ENCODE data around the gene CCDC127.
A peak's percentile ranks its signal among the peaks of the same experiment; 100 is the strongest.
"Not testable (repeated sequence)": the region's sequence is repeated elsewhere in the genome, so short reads cannot be mapped to it uniquely, and the experiment has no call there.

Gene CCDC127

DNA sequence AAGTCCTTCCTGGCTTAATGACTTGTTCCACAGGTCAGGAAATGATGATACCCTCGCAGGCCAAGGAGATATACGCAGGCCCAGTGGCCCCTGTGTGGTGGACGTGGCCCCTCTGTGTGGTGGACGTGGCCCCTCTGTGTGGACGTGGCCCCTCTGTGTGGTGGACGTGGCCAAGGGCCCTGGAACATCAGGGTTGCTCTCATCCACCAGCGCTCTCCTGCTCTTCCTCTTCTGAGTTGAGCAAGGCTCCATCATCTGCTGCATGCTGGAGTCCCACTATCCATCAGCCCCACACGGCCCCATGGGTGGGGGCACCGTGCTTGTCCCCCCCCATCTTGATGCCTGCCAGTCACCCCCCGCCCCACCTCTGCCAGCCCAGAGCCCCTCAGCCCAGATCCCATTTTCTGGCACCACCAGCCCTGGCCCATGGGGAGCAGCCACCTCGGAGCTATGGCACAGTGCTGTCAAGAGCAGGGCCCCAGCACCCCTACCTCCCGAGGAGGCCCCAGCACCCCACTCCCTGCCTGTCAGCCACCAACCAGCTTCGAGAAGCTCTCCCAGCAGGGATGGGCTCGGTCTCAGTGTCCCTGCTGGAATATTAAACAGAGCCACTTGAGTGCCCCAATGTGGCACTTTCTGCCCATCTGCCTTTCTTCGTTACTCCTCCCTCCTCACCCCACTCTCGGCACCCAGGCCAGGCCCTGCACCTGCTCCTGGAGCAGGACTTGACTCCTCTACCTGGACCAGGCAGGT lies 18.6 kb downstream of the CCDC127 start:
- TF ChIP-seq, protein P1, sequence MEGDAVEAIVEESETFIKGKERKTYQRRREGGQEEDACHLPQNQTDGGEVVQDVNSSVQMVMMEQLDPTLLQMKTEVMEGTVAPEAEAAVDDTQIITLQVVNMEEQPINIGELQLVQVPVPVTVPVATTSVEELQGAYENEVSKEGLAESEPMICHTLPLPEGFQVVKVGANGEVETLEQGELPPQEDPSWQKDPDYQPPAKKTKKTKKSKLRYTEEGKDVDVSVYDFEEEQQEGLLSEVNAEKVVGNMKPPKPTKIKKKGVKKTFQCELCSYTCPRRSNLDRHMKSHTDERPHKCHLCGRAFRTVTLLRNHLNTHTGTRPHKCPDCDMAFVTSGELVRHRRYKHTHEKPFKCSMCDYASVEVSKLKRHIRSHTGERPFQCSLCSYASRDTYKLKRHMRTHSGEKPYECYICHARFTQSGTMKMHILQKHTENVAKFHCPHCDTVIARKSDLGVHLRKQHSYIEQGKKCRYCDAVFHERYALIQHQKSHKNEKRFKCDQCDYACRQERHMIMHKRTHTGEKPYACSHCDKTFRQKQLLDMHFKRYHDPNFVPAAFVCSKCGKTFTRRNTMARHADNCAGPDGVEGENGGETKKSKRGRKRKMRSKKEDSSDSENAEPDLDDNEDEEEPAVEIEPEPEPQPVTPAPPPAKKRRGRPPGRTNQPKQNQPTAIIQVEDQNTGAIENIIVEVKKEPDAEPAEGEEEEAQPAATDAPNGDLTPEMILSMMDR (IDR thresholded peaks at IDR 0.05; ENCODE audit: low read depth, low read length): no peak
- no peak overlapping the region for H3K4me3 ChIP-seq (ENCODE audit: low read depth, low read length)

DNA sequence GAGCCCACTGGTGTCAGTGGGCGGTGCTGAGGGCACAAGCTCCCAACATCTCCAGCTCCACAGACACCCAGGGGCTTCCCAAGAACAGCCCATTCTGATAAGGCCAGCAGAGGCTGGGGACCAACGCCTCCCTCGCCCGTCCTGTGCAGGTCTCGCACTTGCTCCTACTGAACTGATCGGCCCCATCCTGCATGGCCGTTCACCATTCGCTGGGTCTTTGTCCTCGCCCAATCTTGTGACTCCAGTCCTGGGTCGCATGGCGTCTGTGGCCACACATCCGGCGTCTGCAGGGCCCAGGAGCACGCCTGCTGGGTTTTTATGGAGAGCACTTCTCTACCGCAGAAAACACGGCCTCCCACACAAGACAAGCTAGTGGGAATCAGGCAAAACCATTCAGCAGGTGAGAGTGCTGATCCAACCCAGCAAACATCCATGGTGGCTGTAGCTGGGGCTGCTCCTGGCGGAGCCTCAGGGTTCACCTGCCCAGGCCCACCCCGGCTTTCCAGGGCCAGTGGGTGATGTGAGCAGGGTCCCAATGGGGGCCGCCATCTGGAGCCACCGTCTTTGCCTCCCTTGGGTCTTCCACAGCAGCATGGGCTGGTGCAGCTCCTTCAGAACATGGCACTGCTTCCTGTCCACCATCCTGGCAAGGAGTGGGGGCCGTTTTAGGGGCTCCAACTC lies 19.3 kb downstream of the CCDC127 start:
- H3K4me3 ChIP-seq (ENCODE audit: low read depth, low read length): no peak overlapping the region
- TF ChIP-seq, protein P1 (IDR thresholded peaks at IDR 0.05; ENCODE audit: low read depth, low read length): no peak

DNA sequence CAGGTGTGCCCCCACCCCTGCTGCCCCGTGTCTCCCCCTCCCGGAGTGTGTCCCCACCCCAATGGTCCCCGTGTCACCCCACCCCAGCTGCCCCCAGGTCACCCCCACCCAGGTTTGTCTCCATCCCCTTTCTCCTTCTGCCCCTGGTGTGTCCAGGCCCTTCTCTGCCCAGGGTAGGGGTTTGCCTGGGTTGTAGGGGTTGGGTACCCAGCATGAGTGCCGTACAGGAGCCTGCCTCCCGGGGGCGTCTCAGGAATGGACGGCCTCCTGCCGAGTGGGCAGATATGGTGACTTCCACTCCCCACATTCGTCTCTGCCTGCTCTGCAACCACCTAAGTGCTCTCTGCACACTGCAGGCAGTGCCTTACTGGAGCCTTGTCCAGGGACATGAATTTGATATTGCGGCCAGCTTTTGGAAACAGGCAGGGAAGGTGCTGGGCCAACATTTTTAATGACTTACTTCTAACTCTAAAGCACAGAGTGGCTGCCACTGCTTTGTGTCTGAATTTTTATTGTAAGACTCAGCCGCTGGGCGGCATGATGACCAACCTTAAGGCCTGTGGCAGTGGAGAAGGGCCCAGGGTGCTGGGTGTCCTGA lies 20.0 kb downstream of the CCDC127 start:
- no peak overlapping the region for H3K4me3 ChIP-seq (ENCODE audit: low read depth, low read length)
- TF ChIP-seq, protein P1 (IDR thresholded peaks at IDR 0.05; ENCODE audit: low read depth, low read length): no peak

DNA sequence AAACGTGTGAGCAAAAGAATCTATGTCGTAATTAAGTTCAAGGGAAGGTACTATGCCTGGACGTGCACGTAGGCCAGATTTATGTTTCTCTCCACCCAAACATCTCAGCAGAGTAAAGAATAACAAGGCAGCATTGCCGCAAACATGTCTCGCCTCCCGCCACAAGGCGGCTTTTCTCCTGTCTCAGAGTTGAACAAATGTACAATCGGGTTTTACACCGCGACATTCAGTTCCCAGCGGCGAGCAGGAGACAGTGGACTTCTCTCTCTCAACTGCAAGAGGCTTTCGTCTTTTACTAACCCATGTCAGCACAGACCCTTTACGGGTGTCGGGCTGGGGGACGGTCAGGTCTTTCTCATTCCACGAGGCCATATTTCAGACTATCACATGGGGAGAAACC lies 20.9 kb downstream of the CCDC127 start:
- not testable (repeated sequence) for H3K4me3 ChIP-seq (ENCODE audit: low read depth, low read length)

DNA sequence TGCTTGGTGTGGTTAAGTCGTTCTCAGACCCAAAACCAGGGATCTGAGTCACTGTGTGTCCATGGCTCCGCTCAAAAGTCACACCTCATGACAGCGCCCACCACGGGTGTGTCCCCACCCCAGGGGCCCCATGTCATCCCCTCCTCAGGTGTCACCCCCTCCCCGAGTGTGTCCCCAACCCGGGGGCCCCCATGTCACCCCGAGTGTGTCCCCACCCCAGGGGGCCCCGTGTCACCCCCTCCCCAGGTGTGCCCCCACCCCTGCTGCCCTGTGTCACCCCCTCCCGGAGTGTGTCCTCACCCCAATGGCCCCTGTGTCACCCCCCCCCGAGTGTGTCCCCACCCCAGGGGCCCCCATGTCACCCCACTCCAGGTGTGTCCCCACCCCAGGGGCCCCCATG lies 21.6 kb downstream of the CCDC127 start:
- no peak overlapping the region for H3K4me3 ChIP-seq (ENCODE audit: low read depth, low read length)
- TF ChIP-seq, protein P1 (IDR thresholded peaks at IDR 0.05; ENCODE audit: low read depth, low read length): no peak

DNA sequence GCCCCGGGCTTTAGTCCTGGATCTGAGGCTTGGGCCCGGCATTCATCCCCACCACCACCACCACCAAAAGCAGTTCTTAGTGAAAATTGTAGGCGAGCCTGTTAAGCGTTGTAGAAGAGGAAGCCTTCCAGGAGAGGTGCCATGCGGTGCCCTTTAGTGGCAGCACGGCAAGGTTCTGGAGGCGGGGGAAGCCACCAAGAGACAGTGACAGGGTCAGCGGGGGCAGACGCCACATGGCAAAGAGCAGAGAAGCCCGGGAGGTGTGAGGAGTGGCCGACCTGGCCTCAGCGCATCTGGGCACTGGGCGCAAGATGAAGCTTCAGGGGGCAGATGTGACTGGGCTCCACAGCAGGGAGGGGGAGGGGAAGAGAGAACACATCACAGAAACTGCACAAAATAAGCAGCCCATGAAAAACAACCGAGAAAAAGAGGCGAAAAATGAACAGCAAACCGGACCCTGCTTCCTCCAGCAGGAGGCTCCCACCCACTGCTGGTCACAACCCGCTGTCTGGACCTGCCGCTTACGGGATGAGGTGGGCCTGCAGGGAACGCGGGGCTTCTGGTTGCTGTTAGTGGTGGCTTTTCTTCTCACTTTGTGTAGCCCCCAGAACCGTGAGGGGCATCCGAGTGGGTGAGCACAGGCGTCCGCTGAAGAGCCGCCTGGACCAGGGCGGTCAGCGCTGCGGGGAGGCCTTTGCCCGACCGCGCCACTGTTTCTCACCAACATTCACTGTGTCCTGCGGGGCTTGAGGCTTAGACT lies 22.4 kb downstream of the CCDC127 start:
- H3K4me3 ChIP-seq (ENCODE audit: low read depth, low read length): no peak overlapping the region
- TF ChIP-seq, protein P1 (IDR thresholded peaks at IDR 0.05; ENCODE audit: low read depth, low read length): 0 out of 2 replicates have a peak, but pooled peaks have one; percentile 4

DNA sequence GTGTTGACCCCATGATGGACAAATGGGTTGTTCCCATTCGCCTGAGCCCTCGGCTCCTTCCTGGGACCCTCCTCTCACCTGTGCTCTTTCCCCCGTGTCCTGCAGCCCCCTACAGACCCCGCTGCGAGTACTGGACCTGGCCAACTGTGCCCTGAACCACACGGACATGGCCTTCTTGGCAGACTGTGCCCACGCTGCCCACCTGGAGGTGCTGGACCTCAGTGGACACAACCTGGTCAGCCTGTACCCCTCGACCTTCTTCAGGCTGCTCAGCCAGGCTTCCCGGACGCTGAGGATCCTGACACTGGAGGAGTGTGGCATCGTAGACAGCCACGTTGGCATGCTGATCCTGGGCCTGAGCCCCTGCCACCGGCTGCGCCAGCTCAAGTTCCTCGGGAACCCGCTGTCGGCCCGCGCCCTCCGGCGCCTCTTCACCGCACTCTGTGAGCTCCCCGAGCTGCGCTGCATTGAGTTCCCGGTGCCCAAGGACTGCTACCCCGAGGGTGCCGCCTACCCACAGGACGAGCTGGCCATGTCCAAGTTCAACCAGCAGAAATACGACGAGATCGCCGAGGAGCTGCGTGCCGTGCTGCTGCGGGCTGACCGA lies 23.2 kb downstream of the CCDC127 start:
- H3K4me3 ChIP-seq (ENCODE audit: low read depth, low read length): no peak overlapping the region

More for the DNA sequence above, 23.2 kb downstream of the CCDC127 start:
- TF ChIP-seq, protein P1 (IDR thresholded peaks at IDR 0.05; ENCODE audit: low read depth, low read length): no peak
